DOHH2 (cell line): Measurements from ENCODE around the gene MEGF8.

Experiments
- H3F3A ChIP-seq: fragments of 200-600 bp; sonication (generic), shearing (Covaris generic); 2 replicates; pipeline ENCODE4 v1.6.0; 2016; ENCODE audit warnings: antibody characterized with exemption, mild to moderate bottlenecking; ENCODE audit not compliant: control insufficient read depth, insufficient read depth
- H3K27ac ChIP-seq: fragments of 200-600 bp; sonication (generic); 2 replicates; pipeline ENCODE4 v1.5.1; 2014; ENCODE audit warnings: low read depth, mild to moderate bottlenecking, low read length, moderate library complexity
- H3K27me3 ChIP-seq: fragments of 200-600 bp; sonication (generic); 2 replicates; pipeline ENCODE4 v1.6.1; 2014; ENCODE audit warnings: mild to moderate bottlenecking, low read length, mixed read lengths; ENCODE audit not compliant: control insufficient read depth
- H3K36me3 ChIP-seq: fragments of 200-600 bp; sonication (generic); 2 replicates; pipeline ENCODE4 v1.6.1; 2014; ENCODE audit warnings: mild to moderate bottlenecking, low read length, moderate library complexity, mixed read lengths; ENCODE audit not compliant: control insufficient read depth
- H3K4me1 ChIP-seq: fragments of 200-600 bp; sonication (generic); 2 replicates; pipeline ENCODE4 v1.6.1; 2014; ENCODE audit warnings: mild to moderate bottlenecking, low read length, mixed read lengths; ENCODE audit not compliant: control insufficient read depth
- H3K4me2 ChIP-seq: fragments of 200-600 bp; sonication (generic); 2 replicates; pipeline ENCODE4 v1.6.0; 2014; ENCODE audit warnings: mild to moderate bottlenecking, low read length, moderate library complexity
- H3K4me3 ChIP-seq: fragments of 200-600 bp; sonication (generic); 2 replicates; pipeline ENCODE4 v1.5.1; 2014; ENCODE audit warnings: mild to moderate bottlenecking, low read length, mixed read lengths
- H3K79me2 ChIP-seq: fragments of 200-600 bp; sonication (generic); 2 replicates; pipeline ENCODE4 v1.6.1; 2014; ENCODE audit warnings: mild to moderate bottlenecking, low read length, mixed read lengths; ENCODE audit not compliant: control insufficient read depth
- H3K9me2 ChIP-seq: fragments of 200-600 bp; sonication (generic); replicated peaks from 2 replicates; pipeline ENCODE4 v1.6.1; 2014; ENCODE audit warnings: mild to moderate bottlenecking, low read length, mixed read lengths; ENCODE audit not compliant: control insufficient read depth
- H3K9me3 ChIP-seq: fragments of 200-600 bp; sonication (generic); 2 replicates; pipeline ENCODE4 v1.6.1; 2014; ENCODE audit warnings: antibody characterized with exemption, low read length, mixed read lengths; ENCODE audit not compliant: control insufficient read depth, insufficient read depth
- H4K20me1 ChIP-seq: fragments of 200-600 bp; sonication (generic); 2 replicates; pipeline ENCODE4 v1.6.0; 2014; ENCODE audit warnings: low read depth, mild to moderate bottlenecking, antibody characterized with exemption, low read length, moderate library complexity; ENCODE audit not compliant: control insufficient read depth, insufficient read depth
- CTCF ChIP-seq: fragments of 200-600 bp; sonication (generic); IDR thresholded peaks from one replicate; pipeline ENCODE4 v1.5.1; 2014; ENCODE audit warnings: antibody characterized with exemption, mild to moderate bottlenecking, low read depth, low read length; ENCODE audit not compliant: poor library complexity, severe bottlenecking
- EZH2phosphoT487 ChIP-seq: fragments of 200-600 bp; sonication (generic); IDR thresholded peaks from 2 replicates; pipeline ENCODE4 v1.6.1; 2017; ENCODE audit warnings: borderline replicate concordance, mild to moderate bottlenecking, antibody characterized with exemption, low read length, moderate library complexity, mixed read lengths

Gene MEGF8

GRCh38 chr19:42407816-42408175 is 82.4 kb downstream of the MEGF8 start:
- Histone ChIP-seq H3K27me3 (no peaks in the 10 kb centered on the region), H3K9me3 (no peaks in the 10 kb centered on the region), H3K27ac (no peak overlapping the region), H3K36me3 (peaks cover 48% of the 10 kb centered on the region), H3K79me2 (no peaks in the 10 kb centered on the region; the same call in 1 of the 2 replicates), H3K4me3 (no peak overlapping the region), H3K4me2 (no peak overlapping the region), H3K4me1 (no peaks in the 10 kb centered on the region), H3F3A (no peaks in the 10 kb centered on the region; the same call in 1 of the 2 replicates), H4K20me1 (no peaks in the 10 kb centered on the region), H3K9me2 (no peaks in the 10 kb centered on the region)
- no peak for TF ChIP-seq CTCF

- no peak overlapping the region for H3K4me3 ChIP-seq
- H3K27me3 ChIP-seq: no peaks in the 10 kb centered on the region
- H3K36me3 ChIP-seq: peaks cover 49% of the 10 kb centered on the region
- no peaks in the 10 kb centered on the region for H3K9me2 ChIP-seq
- no peaks in the 10 kb centered on the region; the same call in 1 of the 2 replicates for H3K79me2 ChIP-seq
- H3K9me3 ChIP-seq: no peaks in the 10 kb centered on the region
- no peaks in the 10 kb centered on the region for H3F3A ChIP-seq
- H3K27ac ChIP-seq: no peak overlapping the region
- TF ChIP-seq EZH2phosphoT487: no peak
- no peak for TF ChIP-seq CTCF
- H4K20me1 ChIP-seq: no peaks in the 10 kb centered on the region
- H3K4me2 ChIP-seq: no peak overlapping the region
- no peaks in the 10 kb centered on the region for H3K4me1 ChIP-seq
Measured at GRCh38 chr19:42409477-42409876, 84.0 kb downstream of the MEGF8 start.

- Histone ChIP-seq H3K36me3 (peaks cover 49% of the 10 kb centered on the region), H3K79me2 (no peaks in the 10 kb centered on the region; the same call in 1 of the 2 replicates)
- TF ChIP-seq CTCF (no peak), EZH2phosphoT487 (no peak)
Measured at GRCh38 chr19:42410371-42410770, 84.9 kb downstream of the MEGF8 start.

More at GRCh38 chr19:42410371-42410770, 84.9 kb downstream of the MEGF8 start:
- Histone ChIP-seq H3K27ac (no peak overlapping the region), H3K4me1 (no peaks in the 10 kb centered on the region), H3K4me3 (no peak overlapping the region), H3K9me3 (no peaks in the 10 kb centered on the region), H4K20me1 (no peaks in the 10 kb centered on the region), H3K9me2 (no peaks in the 10 kb centered on the region), H3F3A (no peaks in the 10 kb centered on the region), H3K4me2 (no peak overlapping the region), H3K27me3 (no peaks in the 10 kb centered on the region)
